Measurements from ENCODE around the gene INHBA. TPM values are rescaled to one million over a fixed set of nuclear protein-coding genes. Genes with fewer than 3 reads are reported as not detected.

INHBA gene
- total and polyA plus RNA-seq, 2 experiments from 2014 or later: 0.94 to 1.3 TPM

DNA sequence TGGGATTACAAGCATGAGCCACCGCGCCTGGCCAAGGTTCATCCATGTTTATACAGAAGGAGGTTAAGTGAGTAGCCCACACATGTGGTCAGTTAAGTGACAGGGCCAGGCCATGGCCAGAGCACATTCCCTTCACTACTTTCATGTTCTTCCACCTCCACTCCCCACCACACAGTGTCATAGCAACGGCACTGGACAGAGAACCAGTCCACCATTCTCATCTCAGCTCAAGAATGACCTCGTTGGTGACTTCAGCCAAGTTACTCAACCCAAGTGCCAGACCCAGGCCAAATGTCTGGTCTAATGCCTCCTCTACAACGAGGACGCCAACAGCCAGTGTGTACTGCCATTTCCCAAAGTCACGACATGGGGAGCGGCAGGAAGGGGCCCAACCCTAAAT is 62.4 kb downstream of the INHBA start:
- peaks cover 4% of the 10 kb centered on the region for H3K9me2 ChIP-seq (ENCODE audit: insufficient read depth)
- H3K4me3 Mint-ChIP-seq: no peak overlapping the region
- no peaks in the 10 kb centered on the region for H3K27me3 ChIP-seq (ENCODE audit: insufficient read depth)
- no peaks in the 10 kb centered on the region for H3F3A ChIP-seq (replicated peaks; ENCODE audit: low read depth)
- peaks cover 2% of the 10 kb centered on the region for H3K27me3 Mint-ChIP-seq (ENCODE audit: insufficient read depth, low read depth, poor library complexity)
- H3K27ac Mint-ChIP-seq: no peak overlapping the region
- peaks cover 15% of the 10 kb centered on the region for H3K4me1 Mint-ChIP-seq
- no peaks in the 10 kb centered on the region for H3K79me2 ChIP-seq (replicated peaks; ENCODE audit: insufficient read depth)
- H3K36me3 Mint-ChIP-seq (ENCODE audit: low read depth): peaks cover 7% of the 10 kb centered on the region; the same call in 2 of the 3 replicates
- H3K4me1 ChIP-seq (ENCODE audit: insufficient read depth): peaks cover 8% of the 10 kb centered on the region
- TF ChIP-seq ETS1 (IDR thresholded peaks at IDR 0.05): no peak
- no peak for TF ChIP-seq NANOG (IDR thresholded peaks at IDR 0.05; ENCODE audit: borderline replicate concordance)
- TF ChIP-seq CTCF (conservative IDR thresholded peaks at IDR 0.05; ENCODE audit: low read depth in 2 of 2): no peak
- no peak for TF ChIP-seq EZH2 (IDR thresholded peaks at IDR 0.05; ENCODE audit: low read depth, unreplicated experiment)
- no peak for TF ChIP-seq EZH2phosphoT487 (IDR thresholded peaks at IDR 0.05; ENCODE audit: unreplicated experiment)
- no peak for TF ChIP-seq ZNF331 (CRISPR knock-in tag; IDR thresholded peaks at IDR 0.05; ENCODE audit: low read depth)
- no peak for TF ChIP-seq JUNB (IDR thresholded peaks at IDR 0.05; ENCODE audit: unreplicated experiment)
- no peak for TF ChIP-seq STAT1 (IDR thresholded peaks at IDR 0.05; ENCODE audit: unreplicated experiment)
- TF ChIP-seq REST (IDR thresholded peaks at IDR 0.05; ENCODE audit: unreplicated experiment): no peak
- no peak for TF ChIP-seq CREB1 (CRISPR knock-in tag; IDR thresholded peaks at IDR 0.05; ENCODE audit: low read depth)
- no peak for TF ChIP-seq POLR2AphosphoS5 (IDR thresholded peaks at IDR 0.05; ENCODE audit: low read depth)
- no peak for TF ChIP-seq ZNF114 (CRISPR knock-in tag; IDR thresholded peaks at IDR 0.05)
- TF ChIP-seq ZNF462 (CRISPR knock-in tag; IDR thresholded peaks at IDR 0.05): no peak
- DNase-seq (ENCODE audit: low spot score) (no peak), ATAC-seq (no peak)
- H3K27ac ChIP-seq (ENCODE audit: low read depth): no peak overlapping the region
- no peaks in the 10 kb centered on the region for H4K20me1 ChIP-seq (replicated peaks; ENCODE audit: insufficient read depth)
- H2AFZ ChIP-seq: no peak overlapping the region
- H3K4me2 ChIP-seq: no peak overlapping the region
- no peak overlapping the region for H3K4me3 ChIP-seq
- H3K36me3 ChIP-seq (ENCODE audit: insufficient read depth): no peaks in the 10 kb centered on the region
- H3K9me3 Mint-ChIP-seq: peaks cover 8% of the 10 kb centered on the region; the same call in 2 of the 3 replicates
